HepG2 (cell line): Measurements from ENCODE around the gene NOC2L. TPM values are rescaled to one million over a fixed set of nuclear protein-coding genes. Genes with fewer than 3 reads are reported as not detected.

ENCODE experiments used
- BCL3 ChIP-seq: sonication (generic); formaldehyde crosslinking; IDR thresholded peaks from 2 replicates; pipeline ENCODE4 v1.5.1; 2020; ENCODE audit warnings: mild to moderate bottlenecking, missing genetic modification reagents, moderate library complexity
- DPF2 ChIP-seq: sonication (generic); formaldehyde crosslinking; IDR thresholded peaks from 2 replicates; pipeline ENCODE4 v1.4.0; 2020; ENCODE audit warnings: mild to moderate bottlenecking, low read depth, missing genetic modification reagents, borderline replicate concordance
- FOSL1 ChIP-seq: sonication (generic); formaldehyde crosslinking; IDR thresholded peaks from 2 replicates; pipeline ENCODE4 v1.9.0; 2021; ENCODE audit warnings: missing genetic modification reagents, borderline replicate concordance
- GFI1 ChIP-seq: sonication (generic); formaldehyde crosslinking; IDR thresholded peaks from 2 replicates; pipeline ENCODE4 v1.5.0; 2020; ENCODE audit warnings: missing genetic modification reagents, mild to moderate bottlenecking, borderline replicate concordance
- HMGXB4 ChIP-seq, 2 experiments: sonication (generic) in 1 of 2; formaldehyde crosslinking in 1 of 2; IDR thresholded peaks; 2 replicates each; pipeline versions ENCODE4 v1.4.0 to v1.6.1; 2018 to 2020; ENCODE audit warnings: missing genetic modification reagents in 2 of 2, borderline replicate concordance in 1 of 2, low read depth in 1 of 2, mild to moderate bottlenecking in 1 of 2, missing biosample characterization in 1 of 2
- HOXA5 ChIP-seq: sonication (generic); formaldehyde crosslinking; IDR thresholded peaks from 2 replicates; pipeline ENCODE4 v1.4.0; 2020; ENCODE audit warnings: missing genetic modification reagents
- KDM3A ChIP-seq: IDR thresholded peaks from 2 replicates; pipeline ENCODE4 v1.6.1; 2018; ENCODE audit warnings: low read depth, missing compliant biosample characterization
- LRRFIP1 ChIP-seq: sonication (generic); formaldehyde crosslinking; conservative IDR thresholded peaks from 2 replicates; pipeline ENCODE4 v1.4.0; 2020; ENCODE audit warnings: missing genetic modification reagents
- SMAD3 ChIP-seq: sonication (generic); formaldehyde crosslinking; IDR thresholded peaks from 2 replicates; pipeline ENCODE4 v1.4.0; 2020; ENCODE audit warnings: missing genetic modification reagents
- ZBTB2 ChIP-seq: sonication (generic); formaldehyde crosslinking; IDR thresholded peaks from 2 replicates; pipeline ENCODE4 v1.8.0; 2022; ENCODE audit warnings: low read depth, missing genetic modification reagents
- ZBTB7B ChIP-seq: sonication (generic); formaldehyde crosslinking; IDR thresholded peaks from 2 replicates; pipeline ENCODE4 v1.4.0; 2020; ENCODE audit warnings: missing genetic modification reagents
- ZNF142 ChIP-seq: sonication (generic); formaldehyde crosslinking; IDR thresholded peaks from 2 replicates; pipeline ENCODE4 v1.4.0; 2020; ENCODE audit warnings: missing genetic modification reagents
- ZNF740 ChIP-seq: sonication (generic); formaldehyde crosslinking; IDR thresholded peaks from 2 replicates; pipeline ENCODE4 v1.4.0; 2020; ENCODE audit warnings: missing genetic modification reagents
- polyA plus RNA-seq, 8 experiments: library from polyadenylated mRNA; depleted of rRNA in 3 of 8; stranded (reverse) in 7 of 8; unstranded in 1 of 8; fragments of >200 nt; fragmentation: Illumina TruSeq in 4 of 8; extraction: Trizol in 4 of 8; gene quantifications; 2 replicates each; pipeline versions ENCODE4 v1.2.1 to v1.2.3, GENCODE V29; 2011 to 2016; ENCODE audit warnings: low read depth in 4 of 8, missing spikeins in 1 of 8, mixed read lengths in 1 of 8; ENCODE audit not compliant: insufficient read depth in 1 of 8
- total RNA-seq, 5 experiments: library from RNA; depleted of rRNA; stranded (reverse); fragments of >200 nt; fragmentation: Illumina TruSeq; extraction: Trizol; gene quantifications; 2 replicates each; pipeline ENCODE4 v1.2.3, GENCODE V29; 2016; ENCODE audit warnings: low read depth in 1 of 5

The NOC2L gene
- total and polyA plus RNA-seq, 2 of the 13 experiments (the other 11 are each of a cell fraction or from before 2014, with no cell fraction given): 32.0 to 103 TPM

DNA sequence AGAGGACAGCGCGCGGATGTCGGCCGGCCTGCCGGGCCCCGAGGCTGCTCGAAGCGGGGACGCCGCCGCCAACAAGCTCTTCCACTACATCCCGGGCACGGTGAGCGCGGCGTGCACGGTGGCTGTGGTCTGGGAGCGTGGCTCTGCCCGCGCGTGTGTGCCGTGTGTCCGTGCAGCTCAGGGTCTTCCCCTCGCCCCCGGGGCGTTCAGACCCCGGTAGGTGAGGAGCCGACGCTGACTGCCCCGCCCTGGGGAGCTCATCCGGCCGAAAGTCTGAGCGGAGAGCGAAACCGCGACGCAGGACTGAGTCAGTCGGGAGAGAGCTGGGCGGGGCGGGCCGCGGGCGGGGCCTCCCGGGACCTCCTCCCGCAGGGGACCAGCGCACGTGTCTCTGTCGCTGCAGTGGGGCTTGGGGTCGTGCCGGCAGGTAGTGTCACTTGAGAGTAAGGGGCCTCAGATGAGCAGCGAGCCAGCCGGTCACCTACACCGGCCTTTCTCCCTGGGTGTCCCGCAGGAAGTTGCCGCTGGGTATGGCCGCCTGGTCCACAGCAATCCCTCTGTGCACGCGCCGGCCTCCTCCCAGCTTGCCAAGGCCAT, 7.7 kb upstream of the NOC2L start (continued):
- TF ChIP-seq LRRFIP1 (CRISPR knock-in tag) (no peak), HOXA5 (CRISPR knock-in tag) (peak; percentile 92), KDM3A (CRISPR knock-in tag) (0 out of 2 replicates have a peak, but pooled peaks have one; percentile 40), FOSL1 (no peak), ZBTB7B (peak; percentile 36; the same call in 1 of the 2 replicates), ZBTB2 (peak; percentile 51; the same call in 1 of the 2 replicates), ZNF142 (peak; percentile 76; the same call in 1 of the 2 replicates), ZNF740 (no peak), HMGXB4 (CRISPR knock-in tag; IDR thresholded peaks at IDR 0.05; ENCODE audit: borderline replicate concordance in 1 of 2, low read depth in 1 of 2) (no peak), BCL3 (CRISPR knock-in tag) (peak; percentile 66; the same call in 1 of the 2 replicates), GFI1 (CRISPR knock-in tag) (no peak), DPF2 (CRISPR knock-in tag) (no peak), SMAD3 (CRISPR knock-in tag) (0 out of 2 replicates have a peak, but pooled peaks have one; percentile 18)
